Loucy (cell line): ENCODE measurements around the gene NANOS3.

Experiments
- EZH2phosphoT487 ChIP-seq: fragments of 200-600 bp; IDR thresholded peaks from 2 replicates; pipeline ENCODE4 v1.6.1; 2018; ENCODE audit warnings: antibody characterized with exemption, mild to moderate bottlenecking, moderate library complexity, borderline replicate concordance
- TF ChIP-seq, protein P1 (sequence below): fragments of 200-600 bp; sonication (generic); conservative IDR thresholded peaks from 2 replicates; pipeline ENCODE4 v1.5.1; 2014; ENCODE audit warnings: mild to moderate bottlenecking, antibody characterized with exemption, low read length

DNA sequence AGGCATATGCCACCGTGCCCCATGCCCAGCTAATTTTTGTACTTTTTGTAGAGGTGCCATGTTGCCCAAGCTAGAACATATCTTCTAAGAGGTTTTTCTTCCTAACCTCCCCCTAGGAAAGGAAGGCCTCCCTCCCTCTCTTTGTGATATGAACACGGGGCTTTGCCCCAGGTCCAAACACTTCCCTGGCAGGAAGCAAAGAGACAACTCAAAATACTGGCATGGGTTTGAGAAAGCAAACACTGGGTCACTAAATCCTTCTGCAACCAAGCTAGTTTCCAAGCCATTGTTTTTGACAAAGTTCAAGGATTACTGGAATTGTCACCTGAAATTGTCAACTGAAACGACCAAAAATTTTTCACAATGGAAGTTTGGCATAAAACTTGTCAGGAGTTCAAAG lies 37.8 kb downstream of the NANOS3 start:
- TF ChIP-seq, protein P1, sequence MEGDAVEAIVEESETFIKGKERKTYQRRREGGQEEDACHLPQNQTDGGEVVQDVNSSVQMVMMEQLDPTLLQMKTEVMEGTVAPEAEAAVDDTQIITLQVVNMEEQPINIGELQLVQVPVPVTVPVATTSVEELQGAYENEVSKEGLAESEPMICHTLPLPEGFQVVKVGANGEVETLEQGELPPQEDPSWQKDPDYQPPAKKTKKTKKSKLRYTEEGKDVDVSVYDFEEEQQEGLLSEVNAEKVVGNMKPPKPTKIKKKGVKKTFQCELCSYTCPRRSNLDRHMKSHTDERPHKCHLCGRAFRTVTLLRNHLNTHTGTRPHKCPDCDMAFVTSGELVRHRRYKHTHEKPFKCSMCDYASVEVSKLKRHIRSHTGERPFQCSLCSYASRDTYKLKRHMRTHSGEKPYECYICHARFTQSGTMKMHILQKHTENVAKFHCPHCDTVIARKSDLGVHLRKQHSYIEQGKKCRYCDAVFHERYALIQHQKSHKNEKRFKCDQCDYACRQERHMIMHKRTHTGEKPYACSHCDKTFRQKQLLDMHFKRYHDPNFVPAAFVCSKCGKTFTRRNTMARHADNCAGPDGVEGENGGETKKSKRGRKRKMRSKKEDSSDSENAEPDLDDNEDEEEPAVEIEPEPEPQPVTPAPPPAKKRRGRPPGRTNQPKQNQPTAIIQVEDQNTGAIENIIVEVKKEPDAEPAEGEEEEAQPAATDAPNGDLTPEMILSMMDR: no peak
- TF ChIP-seq EZH2phosphoT487: no peak
